Ovary (tissue), 9 donors: Measurements from ENCODE around the gene LYPD4. TPM values are rescaled to one million over a fixed set of nuclear protein-coding genes. Genes with fewer than 3 reads are reported as not detected.
"Not testable (repeated sequence)": the region's sequence is repeated elsewhere in the genome, so short reads cannot be mapped to it uniquely, and the experiment has no call there.

Source experiments
- DNase-seq, 5 donors: peaks; one replicate each; pipeline ENCODE4 v3.0.0-alpha.2; 2019 to 2020
- H3K27ac ChIP-seq, 2 donors: fragments of 200-600 bp; one replicate each; pipeline versions ENCODE4 v1.5.1 to v1.8.0; 2019 to 2022
- H3K27me3 ChIP-seq: fragments of 200-600 bp; one replicate; pipeline ENCODE4 v1.8.0; 2022
- H3K36me3 ChIP-seq: fragments of 200-600 bp; sonication (generic); one replicate; pipeline ENCODE4 v1.5.1; 2019
- H3K4me1 ChIP-seq: one replicate; pipeline ENCODE4 v1.8.1; 2013; ENCODE audit warnings: mild to moderate bottlenecking, moderate library complexity; ENCODE audit not compliant: insufficient read depth
- H3K4me3 ChIP-seq: fragments of 200-600 bp; sonication (generic); one replicate; pipeline ENCODE4 v1.5.1; 2017
- H3K9me3 ChIP-seq, 2 donors: fragments of 200-600 bp in 1 of 2; sonication (generic) in 1 of 2; one replicate each; pipeline versions ENCODE4 v1.5.1 to v1.8.1; 2013 to 2019; ENCODE audit warnings: mild to moderate bottlenecking in 1 of 2, moderate library complexity in 1 of 2
- EP300 ChIP-seq: sonication (generic); formaldehyde crosslinking; IDR thresholded peaks from one replicate; pipeline ENCODE4 v1.6.1; 2017; ENCODE audit warnings: antibody characterized with exemption
- POLR2A ChIP-seq: fragments of 450-650 bp; IDR thresholded peaks from one replicate; pipeline ENCODE4 v1.6.1; 2017; ENCODE audit warnings: antibody characterized with exemption, mild to moderate bottlenecking, moderate library complexity
- WGBS, 3 donors: extraction: QIAGEN DNeasy Blood & Tissue Kit in 1 of 3; methylation state at CpG; one replicate each; pipeline versions ENCODE4 v1.1.5 to v1.1.7; 2013 to 2017; 5-methylcytosine and 5-hydroxymethylcytosine counted together
- intact Hi-C, 4 donors: fragments of 100-400 bp; cut with DNase I; formaldehyde crosslinking; loops; one replicate each; pipeline versions ENCODE4 v1.11.0 to v1.15.1; 2022 to 2023
- polyA plus RNA-seq, 2 donors: library from polyadenylated mRNA; stranded (reverse); fragments of 200-250 nt in 1 of 2; fragments of 350-450 nt in 1 of 2; fragmentation: Illumina TruSeq in 1 of 2; extraction: RNeasy Lipid Tissue Mini Kit (QIAGEN cat#74804) in 1 of 2; gene quantifications; one replicate each; pipeline ENCODE4 v1.2.3, GENCODE V29; 2013 to 2014
- total RNA-seq, 7 donors: library from RNA; depleted of rRNA in 2 of 7; stranded (reverse); fragments of >200 nt in 2 of 7; fragmentation: NEBNext Ultra II Directional in 3 of 7; extraction: Animal tissue kit (Norgen Biotek cat#: 25700) in 3 of 7; gene quantifications; one replicate each; pipeline versions ENCODE4 v1.1.0 to v1.2.4, GENCODE V29; 2016 to 2023
- TF ChIP-seq, protein P1 (sequence below), 3 donors: fragments of 450-650 bp in 2 of 3; fragments of 200-600 bp in 1 of 3; IDR thresholded peaks; one replicate each; pipeline versions ENCODE4 v1.5.1 to v1.8.0; 2016 to 2022; ENCODE audit warnings: antibody characterized with exemption in 3 of 3, mild to moderate bottlenecking in 1 of 3
- donor health status: DM: no; HTN: no; CAD: no; lungs with moderate emphysema.
- donor health status: DM: no; HTN: no; CAD: no.
- donor health status: Bipolar disorder and iron deficiency.
- donor health status: DM: yes; HTN: yes; CAD: no.
- donor health status: DM: no; HTN: no; CAD: no.
- donor health status: DM: yes; HTN: yes; CAD: no.

The LYPD4 gene
- total and polyA plus RNA-seq, 9 donors, result not detected

DNA sequence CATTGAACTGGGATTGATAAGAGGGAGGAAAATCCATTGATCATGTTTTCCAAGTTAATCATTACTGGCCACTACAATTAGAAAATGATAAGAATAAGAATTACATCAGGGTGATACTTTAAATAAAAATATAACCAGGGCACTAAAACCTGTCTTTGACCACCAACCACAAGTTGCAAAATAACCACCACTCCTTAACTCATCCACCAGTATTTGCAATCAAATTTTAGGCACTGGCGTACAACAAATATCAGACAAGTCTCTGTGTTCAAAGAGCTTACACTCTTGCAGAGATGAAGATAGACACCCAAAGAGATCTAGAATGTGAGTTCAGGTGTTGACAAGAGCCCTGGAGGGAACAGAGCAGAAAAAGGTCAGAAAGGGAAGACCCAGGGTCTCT, 47.6 kb downstream of the LYPD4 start:
- no peak for DNase-seq
- no peaks in the 10 kb centered on the region for H3K27me3 ChIP-seq
- H3K9me3 ChIP-seq, result no peaks in the 10 kb centered on the region
- H3K4me3 ChIP-seq, result no peak overlapping the region
- no peaks in the 10 kb centered on the region for H3K4me1 ChIP-seq
- intact Hi-C loops, result no loop called here
- H3K36me3 ChIP-seq, result no peaks in the 10 kb centered on the region
- WGBS, 3 donors, result 82 to 93% (median 89%) methylated on average over 1 of the region's 1 CpG
- TF ChIP-seq POLR2A, result no peak
- H3K27ac ChIP-seq, result no peak overlapping the region

DNA sequence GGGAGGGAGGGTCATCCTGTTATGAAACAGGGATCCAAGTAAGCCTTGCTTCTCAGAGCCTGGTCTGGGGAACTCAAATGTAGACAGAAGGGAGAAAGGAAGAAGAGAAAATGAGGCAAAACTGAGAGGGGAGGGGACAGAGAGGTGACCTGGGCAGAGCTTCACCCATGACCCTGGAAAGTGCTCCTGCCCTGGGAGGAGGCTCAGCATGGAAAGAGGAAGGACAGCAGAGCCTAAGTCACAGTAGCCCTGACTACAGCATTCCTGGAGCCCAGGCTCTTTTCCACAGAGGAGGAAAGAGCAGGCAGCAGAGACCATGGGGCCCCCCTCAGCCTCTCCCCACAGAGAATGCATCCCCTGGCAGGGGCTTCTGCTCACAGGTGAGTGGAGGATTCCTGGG, 48.1 kb downstream of the LYPD4 start, which contains the start of gene CEACAM3:
Gene CEACAM3, plus strand, starts transcription at position 226 of the 400 bp plus-strand sequence. Its CDS starts 91 bp downstream, at position 317.
- Histone ChIP-seq H3K36me3 (no peaks in the 10 kb centered on the region), H3K27me3 (no peaks in the 10 kb centered on the region), H3K27ac (no peak within 1 kb of the TSS), H3K4me1 (no peaks in the 10 kb centered on the region), H3K4me3 (no peak within 1 kb of the TSS), H3K9me3 (no peaks in the 10 kb centered on the region)
- DNase-seq, result no peak
- intact Hi-C loops, result no loop called here
- TF ChIP-seq EP300, result no peak
- TF ChIP-seq POLR2A, result no peak
- TF ChIP-seq, protein P1, sequence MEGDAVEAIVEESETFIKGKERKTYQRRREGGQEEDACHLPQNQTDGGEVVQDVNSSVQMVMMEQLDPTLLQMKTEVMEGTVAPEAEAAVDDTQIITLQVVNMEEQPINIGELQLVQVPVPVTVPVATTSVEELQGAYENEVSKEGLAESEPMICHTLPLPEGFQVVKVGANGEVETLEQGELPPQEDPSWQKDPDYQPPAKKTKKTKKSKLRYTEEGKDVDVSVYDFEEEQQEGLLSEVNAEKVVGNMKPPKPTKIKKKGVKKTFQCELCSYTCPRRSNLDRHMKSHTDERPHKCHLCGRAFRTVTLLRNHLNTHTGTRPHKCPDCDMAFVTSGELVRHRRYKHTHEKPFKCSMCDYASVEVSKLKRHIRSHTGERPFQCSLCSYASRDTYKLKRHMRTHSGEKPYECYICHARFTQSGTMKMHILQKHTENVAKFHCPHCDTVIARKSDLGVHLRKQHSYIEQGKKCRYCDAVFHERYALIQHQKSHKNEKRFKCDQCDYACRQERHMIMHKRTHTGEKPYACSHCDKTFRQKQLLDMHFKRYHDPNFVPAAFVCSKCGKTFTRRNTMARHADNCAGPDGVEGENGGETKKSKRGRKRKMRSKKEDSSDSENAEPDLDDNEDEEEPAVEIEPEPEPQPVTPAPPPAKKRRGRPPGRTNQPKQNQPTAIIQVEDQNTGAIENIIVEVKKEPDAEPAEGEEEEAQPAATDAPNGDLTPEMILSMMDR (IDR thresholded peaks at IDR 0.05), result no peak

GRCh38 chr19:41795031-41795461, 49.4 kb downstream of the LYPD4 start:
- no peaks in the 10 kb centered on the region for H3K9me3 ChIP-seq
- H3K27ac ChIP-seq, result no peak overlapping the region
- no peaks in the 10 kb centered on the region for H3K27me3 ChIP-seq
- no peak overlapping the region for H3K4me3 ChIP-seq
- no peaks in the 10 kb centered on the region for H3K4me1 ChIP-seq
- no peaks in the 10 kb centered on the region for H3K36me3 ChIP-seq
- WGBS, 3 donors, result 40 to 47% (median 45%) methylated on average over 5 of the region's 5 CpGs
- intact Hi-C loops, result no loop called here
- no peak for DNase-seq
- TF ChIP-seq POLR2A (no peak), EP300 (no peak)
- TF ChIP-seq, protein P1 (IDR thresholded peaks at IDR 0.05), result no peak

DNA sequence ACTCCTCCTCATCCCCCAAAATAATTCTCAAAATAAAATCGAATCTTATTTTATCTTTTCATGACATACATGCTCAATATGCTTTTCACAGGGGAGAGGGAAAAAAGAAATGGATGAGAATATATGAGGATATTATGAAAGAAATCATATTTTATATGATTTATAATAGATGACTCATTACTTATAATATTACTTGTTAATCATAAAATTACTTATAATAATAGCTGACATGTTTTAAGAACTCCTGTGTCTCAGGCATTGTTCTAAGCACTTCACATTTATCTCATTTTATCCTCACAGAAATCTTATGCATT, 51.1 kb downstream of the LYPD4 start:
- Histone ChIP-seq H3K4me3 (no peak overlapping the region), H3K9me3 (no peaks in the 10 kb centered on the region), H3K27ac (no peak overlapping the region), H3K36me3 (no peaks in the 10 kb centered on the region), H3K27me3 (no peaks in the 10 kb centered on the region), H3K4me1 (no peaks in the 10 kb centered on the region)
- DNase-seq, result no peak
- 0 to 2% (median 2%) methylated on average over 1 of the region's 1 CpG for WGBS, 3 donors
- intact Hi-C loops, result no loop called here
- no peak for TF ChIP-seq EP300

DNA sequence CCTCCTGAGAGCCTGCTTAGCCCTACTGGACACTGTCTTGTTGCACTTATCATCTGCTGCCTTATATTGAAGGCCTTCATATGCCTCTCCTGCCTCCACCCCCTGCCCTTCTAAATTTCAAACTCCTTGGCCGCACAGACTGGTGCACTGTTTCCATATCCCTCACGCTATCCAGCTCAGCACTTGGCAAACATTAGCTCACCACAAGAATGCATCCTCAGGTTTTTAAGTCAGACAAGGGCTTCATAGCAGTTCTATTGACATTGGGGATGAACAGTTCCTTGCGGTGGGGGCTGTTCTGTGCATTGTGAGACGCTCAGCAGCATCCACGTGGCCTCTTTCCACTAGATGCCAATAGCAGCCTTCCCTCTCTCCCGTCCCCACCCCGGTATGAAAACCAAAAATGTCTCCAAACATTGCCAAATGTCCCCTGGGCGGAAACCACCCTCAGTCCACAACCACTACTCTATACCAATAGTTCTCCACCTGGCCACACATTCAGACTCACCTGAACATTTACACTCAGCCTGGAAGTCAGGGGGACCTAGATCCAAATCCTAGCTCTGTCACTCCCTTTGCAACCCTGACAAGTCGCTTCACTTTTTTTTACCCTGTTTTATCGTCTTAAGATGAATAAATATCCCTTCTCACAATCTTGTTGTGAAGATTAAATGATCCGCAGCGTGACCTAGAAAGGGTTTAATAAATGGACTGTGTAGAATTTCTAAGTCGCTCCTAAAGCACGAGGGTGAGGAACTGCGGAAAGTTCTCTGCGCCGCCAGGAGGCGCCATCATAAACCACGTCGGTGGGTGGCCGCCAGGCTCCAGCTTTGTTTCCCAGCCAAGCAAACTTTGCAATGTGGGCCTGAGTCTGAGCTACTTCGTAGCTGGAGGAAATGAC, 51.7 kb downstream of the LYPD4 start:
- TF ChIP-seq EP300 (no peak), POLR2A (no peak)
- TF ChIP-seq, protein P1 (IDR thresholded peaks at IDR 0.05), result no peak
- Histone ChIP-seq H3K27me3 (no peaks in the 10 kb centered on the region), H3K9me3 (no peaks in the 10 kb centered on the region), H3K4me1 (no peaks in the 10 kb centered on the region), H3K27ac (no peak overlapping the region), H3K36me3 (no peaks in the 10 kb centered on the region), H3K4me3 (no peak overlapping the region)
- WGBS, 3 donors, result 21 to 26% (median 24%) methylated on average over 22 of the region's 22 CpGs
- intact Hi-C loops, result no loop called here
- no peak for DNase-seq

GRCh38 chr19:41789053-41789452, 55.4 kb downstream of the LYPD4 start:
- WGBS, 3 donors, result 67 to 71% (median 68%) methylated on average over 3 to 5 of the region's 5 CpGs
- H3K36me3 ChIP-seq, H3K27ac ChIP-seq, H3K9me3 ChIP-seq, intact Hi-C loops, DNase-seq, H3K4me1 ChIP-seq, H3K4me3 ChIP-seq, H3K27me3 ChIP-seq: not testable (repeated sequence)

DNA sequence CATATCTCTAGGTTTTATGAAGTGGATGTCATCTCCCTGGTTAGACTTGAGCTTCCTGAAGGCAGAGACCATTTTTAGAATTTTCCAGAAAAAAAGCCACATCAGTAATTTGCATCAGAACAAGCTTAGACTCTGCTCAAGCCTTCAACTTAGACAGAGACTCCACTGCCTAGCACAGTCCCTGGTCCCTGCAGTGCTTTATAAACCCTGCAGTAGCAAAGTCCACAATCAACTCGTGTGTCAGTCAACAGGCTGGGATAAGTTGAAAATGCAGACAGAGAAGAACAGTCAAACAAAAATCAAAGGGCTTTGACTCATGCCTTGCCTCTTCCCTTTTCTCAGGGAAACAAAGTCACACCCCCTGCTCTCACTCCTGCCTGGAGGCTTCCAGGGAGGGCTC, 56.0 kb downstream of the LYPD4 start:
- H3K4me1 ChIP-seq, DNase-seq, intact Hi-C loops, H3K36me3 ChIP-seq, H3K27me3 ChIP-seq, H3K9me3 ChIP-seq, H3K27ac ChIP-seq, H3K4me3 ChIP-seq: not testable (repeated sequence)
- WGBS, 3 donors, result no CpG with 5 or more reads among the region's 1 CpG
